GM23338 (cell line): ENCODE data around the gene JAZF1.

Experiments
- POLR2AphosphoS5 ChIP-seq: IDR thresholded peaks from 2 replicates; pipeline ENCODE4 v1.6.1; 2016; ENCODE audit warnings: antibody characterized with exemption, low read depth
- TF ChIP-seq, protein P1 (sequence below), 2 experiments: fragments of 200-600 bp in 1 of 2; sonication (generic) in 1 of 2; conservative IDR thresholded peaks; 2 replicates each; pipeline versions ENCODE4 v1.5.1 to v1.6.1; 2016 to 2017; ENCODE audit warnings: antibody characterized with exemption in 2 of 2, low read depth in 2 of 2, mild to moderate bottlenecking in 2 of 2, moderate library complexity in 1 of 2

DNA sequence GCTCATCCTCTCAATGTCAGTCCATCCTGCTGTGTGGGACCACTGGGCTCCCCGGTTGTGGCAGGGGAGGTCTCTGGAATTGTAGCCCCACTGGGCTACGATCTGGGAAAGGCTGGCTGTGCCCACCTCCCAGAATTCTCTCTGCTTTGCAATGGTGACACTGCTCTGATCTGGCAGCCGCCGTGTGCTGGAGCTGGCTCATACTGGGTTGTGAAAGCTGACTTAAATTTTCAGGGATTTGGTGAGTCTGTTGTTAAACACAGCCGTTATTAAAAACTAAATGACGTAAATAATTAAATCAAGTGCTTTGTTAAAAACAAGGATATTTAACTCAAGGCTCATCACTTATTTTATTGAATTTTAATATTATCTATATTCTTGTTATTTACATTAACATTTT lies 280.6 kb downstream of the JAZF1 start:
- TF ChIP-seq, protein P1, sequence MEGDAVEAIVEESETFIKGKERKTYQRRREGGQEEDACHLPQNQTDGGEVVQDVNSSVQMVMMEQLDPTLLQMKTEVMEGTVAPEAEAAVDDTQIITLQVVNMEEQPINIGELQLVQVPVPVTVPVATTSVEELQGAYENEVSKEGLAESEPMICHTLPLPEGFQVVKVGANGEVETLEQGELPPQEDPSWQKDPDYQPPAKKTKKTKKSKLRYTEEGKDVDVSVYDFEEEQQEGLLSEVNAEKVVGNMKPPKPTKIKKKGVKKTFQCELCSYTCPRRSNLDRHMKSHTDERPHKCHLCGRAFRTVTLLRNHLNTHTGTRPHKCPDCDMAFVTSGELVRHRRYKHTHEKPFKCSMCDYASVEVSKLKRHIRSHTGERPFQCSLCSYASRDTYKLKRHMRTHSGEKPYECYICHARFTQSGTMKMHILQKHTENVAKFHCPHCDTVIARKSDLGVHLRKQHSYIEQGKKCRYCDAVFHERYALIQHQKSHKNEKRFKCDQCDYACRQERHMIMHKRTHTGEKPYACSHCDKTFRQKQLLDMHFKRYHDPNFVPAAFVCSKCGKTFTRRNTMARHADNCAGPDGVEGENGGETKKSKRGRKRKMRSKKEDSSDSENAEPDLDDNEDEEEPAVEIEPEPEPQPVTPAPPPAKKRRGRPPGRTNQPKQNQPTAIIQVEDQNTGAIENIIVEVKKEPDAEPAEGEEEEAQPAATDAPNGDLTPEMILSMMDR (conservative IDR thresholded peaks at IDR 0.05; ENCODE audit: low read depth in 2 of 2), result no peak
- TF ChIP-seq POLR2AphosphoS5, result no peak
